ENCODE results near the gene CDH23. TPM values are rescaled to one million over a fixed set of nuclear protein-coding genes. Genes with fewer than 3 reads are reported as not detected.

The CDH23 gene
- total and polyA plus RNA-seq, 5 donors = 2.4 to 6.3 (median 5.2) TPM

GRCh38 chr10:71648254-71648932 is 251.7 kb downstream of the CDH23 start:
- H3K4me1 ChIP-seq (ENCODE audit: control insufficient read depth, insufficient read depth, low read length) = no peaks in the 10 kb centered on the region
- ATAC-seq = no peak
- WGBS = 67% methylated on average over 10 of the region's 10 CpGs
- H3K27me3 ChIP-seq (ENCODE audit: control insufficient read depth, insufficient read depth) = no peaks in the 10 kb centered on the region
- no peak overlapping the region for H3K27ac ChIP-seq (ENCODE audit: low read length)
- DNase-seq = no peak
- no peak overlapping the region for H3K4me3 ChIP-seq (ENCODE audit: low read length)
- H3K9me3 ChIP-seq (ENCODE audit: control insufficient read depth, low read length) = no peaks in the 10 kb centered on the region
- intact Hi-C loops (cut with DNase I) = no loop called here

GRCh38 chr10:71648933-71649320 is 252.2 kb downstream of the CDH23 start:
- Histone ChIP-seq H3K9me3 (ENCODE audit: control insufficient read depth, low read length) (no peaks in the 10 kb centered on the region), H3K4me3 (ENCODE audit: low read length) (no peak overlapping the region), H3K4me1 (ENCODE audit: control insufficient read depth, insufficient read depth, low read length) (no peaks in the 10 kb centered on the region), H3K27me3 (ENCODE audit: control insufficient read depth, insufficient read depth) (no peaks in the 10 kb centered on the region), H3K27ac (ENCODE audit: low read length) (no peak overlapping the region)
- intact Hi-C loops (cut with DNase I) = no loop called here
- no peak for DNase-seq
- ATAC-seq = peak in 1 of 2 donors; percentile 33
- WGBS = 79% methylated on average over 7 of the region's 7 CpGs

GRCh38 chr10:71649631-71650030 is 252.9 kb downstream of the CDH23 start:
- intact Hi-C loops (cut with DNase I) = no loop called here
- WGBS = 84% methylated on average over 4 of the region's 4 CpGs
- Histone ChIP-seq H3K27me3 (ENCODE audit: control insufficient read depth, insufficient read depth) (no peaks in the 10 kb centered on the region), H3K9me3 (ENCODE audit: control insufficient read depth, low read length) (no peaks in the 10 kb centered on the region), H3K4me3 (ENCODE audit: low read length) (no peak overlapping the region), H3K4me1 (ENCODE audit: control insufficient read depth, insufficient read depth, low read length) (no peaks in the 10 kb centered on the region), H3K27ac (ENCODE audit: low read length) (no peak overlapping the region)
- DNase-seq (no peak), ATAC-seq (no peak)

GRCh38 chr10:71650397-71650796 is 253.7 kb downstream of the CDH23 start:
- Histone ChIP-seq H3K27me3 (ENCODE audit: control insufficient read depth, insufficient read depth) (no peaks in the 10 kb centered on the region), H3K4me3 (ENCODE audit: low read length) (no peak overlapping the region), H3K4me1 (ENCODE audit: control insufficient read depth, insufficient read depth, low read length) (no peaks in the 10 kb centered on the region), H3K9me3 (ENCODE audit: control insufficient read depth, low read length) (no peaks in the 10 kb centered on the region), H3K27ac (ENCODE audit: low read length) (no peak overlapping the region)
- intact Hi-C loops (cut with DNase I) = no loop called here
- DNase-seq (no peak), ATAC-seq (no peak)
- 93% methylated on average over 7 of the region's 7 CpGs for WGBS

- 95% methylated on average over 6 of the region's 6 CpGs for WGBS
- H3K27me3 ChIP-seq (ENCODE audit: control insufficient read depth, insufficient read depth) = no peaks in the 10 kb centered on the region
- DNase-seq = no peak
- intact Hi-C loops (cut with DNase I) = no loop called here
- no peak overlapping the region for H3K27ac ChIP-seq (ENCODE audit: low read length)
- H3K4me1 ChIP-seq (ENCODE audit: control insufficient read depth, insufficient read depth, low read length) = no peaks in the 10 kb centered on the region
- H3K9me3 ChIP-seq (ENCODE audit: control insufficient read depth, low read length) = no peaks in the 10 kb centered on the region
- H3K4me3 ChIP-seq (ENCODE audit: low read length) = no peak overlapping the region
- ATAC-seq = no peak
Observed at GRCh38 chr10:71651428-71651827, 254.7 kb downstream of the CDH23 start.

GRCh38 chr10:71651928-71652327 is 255.2 kb downstream of the CDH23 start:
- 90% methylated on average over 4 of the region's 4 CpGs for WGBS
- Histone ChIP-seq H3K4me3 (ENCODE audit: low read length) (no peak overlapping the region), H3K4me1 (ENCODE audit: control insufficient read depth, insufficient read depth, low read length) (no peaks in the 10 kb centered on the region), H3K9me3 (ENCODE audit: control insufficient read depth, low read length) (no peaks in the 10 kb centered on the region), H3K27me3 (ENCODE audit: control insufficient read depth, insufficient read depth) (no peaks in the 10 kb centered on the region), H3K27ac (ENCODE audit: low read length) (no peak overlapping the region)
- no peak for DNase-seq
- intact Hi-C loops (cut with DNase I) = no loop called here
- no peak for ATAC-seq

- Histone ChIP-seq H3K4me3 (ENCODE audit: low read length) (no peak overlapping the region), H3K4me1 (ENCODE audit: control insufficient read depth, insufficient read depth, low read length) (no peaks in the 10 kb centered on the region), H3K27me3 (ENCODE audit: control insufficient read depth, insufficient read depth) (no peaks in the 10 kb centered on the region), H3K9me3 (ENCODE audit: control insufficient read depth, low read length) (no peaks in the 10 kb centered on the region), H3K27ac (ENCODE audit: low read length) (no peak overlapping the region)
- DNase-seq (no peak), ATAC-seq (no peak)
- WGBS = 68% methylated on average over 1 of the region's 1 CpG
- intact Hi-C loops (cut with DNase I) = no loop called here
Observed at GRCh38 chr10:71653044-71653443, 256.3 kb downstream of the CDH23 start.

GRCh38 chr10:71656220-71656619 is 259.5 kb downstream of the CDH23 start:
- Histone ChIP-seq H3K4me1 (ENCODE audit: control insufficient read depth, insufficient read depth, low read length) (no peaks in the 10 kb centered on the region), H3K9me3 (ENCODE audit: control insufficient read depth, low read length) (no peaks in the 10 kb centered on the region), H3K27me3 (ENCODE audit: control insufficient read depth, insufficient read depth) (no peaks in the 10 kb centered on the region), H3K27ac (ENCODE audit: low read length) (no peak overlapping the region), H3K4me3 (ENCODE audit: low read length) (no peak overlapping the region)
- WGBS = 86% methylated on average over 7 of the region's 7 CpGs
- intact Hi-C loops (cut with DNase I) = no loop called here
- DNase-seq (no peak), ATAC-seq (no peak)

- ATAC-seq (no peak), DNase-seq (no peak)
- 87% methylated on average over 16 of the region's 16 CpGs for WGBS
- Histone ChIP-seq H3K4me3 (ENCODE audit: low read length) (no peak overlapping the region), H3K9me3 (ENCODE audit: control insufficient read depth, low read length) (no peaks in the 10 kb centered on the region), H3K27ac (ENCODE audit: low read length) (no peak overlapping the region), H3K4me1 (ENCODE audit: control insufficient read depth, insufficient read depth, low read length) (no peaks in the 10 kb centered on the region), H3K27me3 (ENCODE audit: control insufficient read depth, insufficient read depth) (no peaks in the 10 kb centered on the region)
- intact Hi-C loops (cut with DNase I) = no loop called here
Observed at GRCh38 chr10:71657604-71658466, 261.1 kb downstream of the CDH23 start.

- no peak overlapping the region for H3K27ac ChIP-seq (ENCODE audit: low read length)
- intact Hi-C loops (cut with DNase I) = no loop called here
- no peaks in the 10 kb centered on the region for H3K27me3 ChIP-seq (ENCODE audit: control insufficient read depth, insufficient read depth)
- no peaks in the 10 kb centered on the region for H3K4me1 ChIP-seq (ENCODE audit: control insufficient read depth, insufficient read depth, low read length)
- no peak for ATAC-seq
- no peak overlapping the region for H3K4me3 ChIP-seq (ENCODE audit: low read length)
- WGBS = 90% methylated on average over 8 of the region's 8 CpGs
- no peak for DNase-seq
- no peaks in the 10 kb centered on the region for H3K9me3 ChIP-seq (ENCODE audit: control insufficient read depth, low read length)
Observed at GRCh38 chr10:71658467-71658745, 261.7 kb downstream of the CDH23 start.

- Histone ChIP-seq H3K4me1 (ENCODE audit: control insufficient read depth, insufficient read depth, low read length) (no peaks in the 10 kb centered on the region), H3K27ac (ENCODE audit: low read length) (no peak overlapping the region), H3K4me3 (ENCODE audit: low read length) (no peak overlapping the region), H3K9me3 (ENCODE audit: control insufficient read depth, low read length) (no peaks in the 10 kb centered on the region), H3K27me3 (ENCODE audit: control insufficient read depth, insufficient read depth) (no peaks in the 10 kb centered on the region)
- 78% methylated on average over 5 of the region's 5 CpGs for WGBS
- intact Hi-C loops (cut with DNase I) = no loop called here
- ATAC-seq (no peak), DNase-seq (no peak)
Observed at GRCh38 chr10:71659111-71659634, 262.5 kb downstream of the CDH23 start.

All from right cardiac atrium (tissue), 5 donors.